SW 1271 (cell line): Measurements from ENCODE around the gene CRHR1.
"Not testable (repeated sequence)": the region's sequence is repeated elsewhere in the genome, so short reads cannot be mapped to it uniquely, and the experiment has no call there.

Source experiments
- DNase-seq, 2 experiments: peaks; one replicate each; lab custom pipeline; 2025; lab: John Stamatoyannopoulos, UW

The CRHR1 gene

GRCh38 chr17:45784293-45784740 lies at the start of gene CRHR1:
CRHR1 (plus strand) TSS chr17:45784320; CDS start chr17:45784545, 225 bp downstream.
- DNase-seq, result no peak

- DNase-seq, result no peak
Measured at GRCh38 chr17:45734598-45734997, 49.5 kb upstream of the CRHR1 start.

GRCh38 chr17:45735488-45735887 lies 48.6 kb upstream of the CRHR1 start:
- no peak for DNase-seq

GRCh38 chr17:45739786-45740185 lies 44.3 kb upstream of the CRHR1 start:
- no peak for DNase-seq

GRCh38 chr17:45740553-45741330 lies 43.4 kb upstream of the CRHR1 start:
- peak; percentile 11 to 54 for DNase-seq

GRCh38 chr17:45742251-45742650 lies 41.9 kb upstream of the CRHR1 start:
- DNase-seq, result no peak

- no peak for DNase-seq
Measured at GRCh38 chr17:45743626-45744326, 40.3 kb upstream of the CRHR1 start.

- DNase-seq, result not testable (repeated sequence)
Measured at GRCh38 chr17:45744826-45745225, 39.3 kb upstream of the CRHR1 start.

- DNase-seq, result no peak
Measured at GRCh38 chr17:45745601-45746494, 38.3 kb upstream of the CRHR1 start.

- no peak for DNase-seq
Measured at GRCh38 chr17:45747911-45748310, 36.2 kb upstream of the CRHR1 start.

GRCh38 chr17:45748731-45749310 lies 35.3 kb upstream of the CRHR1 start:
- DNase-seq, result no peak

- DNase-seq, result no peak
Measured at GRCh38 chr17:45749831-45750335, 34.2 kb upstream of the CRHR1 start.

- no peak for DNase-seq
Measured at GRCh38 chr17:45750779-45751440, 33.2 kb upstream of the CRHR1 start.

- no peak for DNase-seq
Measured at GRCh38 chr17:45751466-45751865, 32.7 kb upstream of the CRHR1 start.

GRCh38 chr17:45752246-45752645 lies 31.9 kb upstream of the CRHR1 start:
- DNase-seq, result no peak

GRCh38 chr17:45753645-45754225 lies 30.4 kb upstream of the CRHR1 start:
- DNase-seq, result no peak

- DNase-seq, result no peak
Measured at GRCh38 chr17:45755050-45755449, 29.1 kb upstream of the CRHR1 start.

GRCh38 chr17:45756266-45756991 lies 27.7 kb upstream of the CRHR1 start:
- DNase-seq, result no peak

GRCh38 chr17:45757431-45758218 lies 26.5 kb upstream of the CRHR1 start:
- DNase-seq, result no peak
